ENCODE results near the gene TOP1. TPM values are rescaled to one million over a fixed set of nuclear protein-coding genes. Genes with fewer than 3 reads are reported as not detected.

TOP1 gene
- total and polyA plus RNA-seq, 9 of the 15 experiments (the other 6 are each of a cell fraction or from before 2014, with no cell fraction given): 26.4 to 127 (median 39.6) TPM

DNA sequence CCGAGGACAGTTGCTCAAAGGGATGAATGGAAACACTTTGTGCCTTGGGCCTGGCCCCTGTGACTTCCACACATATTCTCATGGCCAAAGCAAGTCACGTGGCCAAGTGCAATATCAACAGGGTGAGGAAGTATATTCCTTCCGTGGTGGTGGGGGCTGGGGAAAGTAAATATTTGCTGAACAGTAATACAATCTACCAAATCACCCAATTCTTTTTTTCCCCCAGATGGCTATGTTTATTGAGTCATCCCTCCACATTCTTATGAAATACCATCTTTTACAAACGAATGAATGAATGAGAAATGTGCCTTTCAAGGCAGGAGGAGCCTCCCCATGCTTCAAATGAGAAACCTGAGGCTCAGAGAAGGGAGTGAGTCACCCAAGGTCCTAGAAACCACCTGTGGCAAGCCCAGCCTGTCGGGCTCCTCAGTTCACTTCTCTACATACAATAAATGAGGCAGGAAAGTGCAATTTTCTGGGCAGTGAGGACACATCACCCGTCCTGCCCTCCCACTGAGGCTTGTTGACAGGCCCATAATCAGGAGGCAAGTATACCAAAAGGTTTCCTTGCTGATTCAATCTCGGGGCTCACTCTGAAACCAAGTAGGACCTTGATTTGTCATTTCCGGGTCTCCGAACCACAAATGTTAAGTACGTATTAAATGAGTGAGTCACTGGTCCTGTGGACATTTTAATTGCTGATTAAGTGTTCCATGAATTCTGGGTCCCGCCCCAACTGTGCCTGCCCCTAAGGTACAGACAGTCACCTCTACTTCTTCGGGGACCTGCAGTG lies 25.3 kb upstream of the TOP1 start (continued):
- TF ChIP-seq, protein P1, sequence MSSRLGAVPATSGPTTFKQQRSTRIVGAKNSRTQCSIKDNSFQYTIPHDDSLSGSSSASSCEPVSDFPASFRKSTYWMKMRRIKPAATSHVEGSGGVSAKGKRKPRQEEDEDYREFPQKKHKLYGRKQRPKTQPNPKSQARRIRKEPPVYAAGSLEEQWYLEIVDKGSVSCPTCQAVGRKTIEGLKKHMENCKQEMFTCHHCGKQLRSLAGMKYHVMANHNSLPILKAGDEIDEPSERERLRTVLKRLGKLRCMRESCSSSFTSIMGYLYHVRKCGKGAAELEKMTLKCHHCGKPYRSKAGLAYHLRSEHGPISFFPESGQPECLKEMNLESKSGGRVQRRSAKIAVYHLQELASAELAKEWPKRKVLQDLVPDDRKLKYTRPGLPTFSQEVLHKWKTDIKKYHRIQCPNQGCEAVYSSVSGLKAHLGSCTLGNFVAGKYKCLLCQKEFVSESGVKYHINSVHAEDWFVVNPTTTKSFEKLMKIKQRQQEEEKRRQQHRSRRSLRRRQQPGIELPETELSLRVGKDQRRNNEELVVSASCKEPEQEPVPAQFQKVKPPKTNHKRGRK (tag; IDR thresholded peaks at IDR 0.05): no peak
- TF ChIP-seq ZNF347 (CRISPR knock-in tag; IDR thresholded peaks at IDR 0.05; ENCODE audit: low read depth) (no peak), RCOR1 (IDR thresholded peaks at IDR 0.05; ENCODE audit: borderline replicate concordance in 1 of 2, low read depth in 2 of 2, low read length in 2 of 2) (peak in 1 of 2 experiments; percentile 70; a peak in 2 of 4 replicates), TBP (optimal IDR thresholded peaks at IDR 0.05; ENCODE audit: low read depth, low read length) (peak; percentile 12), GMEB1 (CRISPR knock-in tag; IDR thresholded peaks at IDR 0.05) (no peak), GATAD2B (IDR thresholded peaks at IDR 0.05; ENCODE audit: borderline replicate concordance) (no peak), FOXA1 (IDR thresholded peaks at IDR 0.05; ENCODE audit: borderline replicate concordance) (peak; percentile 60), CEBPG (CRISPR knock-in tag; IDR thresholded peaks at IDR 0.05) (peak; percentile 51; the same call in 1 of the 2 replicates), CEBPG (tag; conservative IDR thresholded peaks at IDR 0.05 in 1 of 2, IDR thresholded peaks at IDR 0.05 in 1 of 2) (peak; percentile 82 to 97), ZNF584 (CRISPR knock-in tag; IDR thresholded peaks at IDR 0.05; ENCODE audit: low read depth) (no peak), FOXM1 (IDR thresholded peaks at IDR 0.05; ENCODE audit: low read depth) (0 out of 2 replicates have a peak, but pooled peaks have one; percentile 11), FOXM1 (CRISPR knock-in tag; IDR thresholded peaks at IDR 0.05; ENCODE audit: low read depth) (no peak), EP300 (IDR thresholded peaks at IDR 0.05; ENCODE audit: low read length) (no peak; the same call in none of the 2 replicates), ZBTB17 (CRISPR knock-in tag; IDR thresholded peaks at IDR 0.05) (no peak), CREB1 (IDR thresholded peaks at IDR 0.05) (no peak), CREB1 (CRISPR knock-in tag; IDR thresholded peaks at IDR 0.05) (peak; percentile 76), C11orf30 (IDR thresholded peaks at IDR 0.05; ENCODE audit: low read depth) (peak; percentile 88), TAL1 (IDR thresholded peaks at IDR 0.05) (no peak), GTF2F1 (IDR thresholded peaks at IDR 0.05; ENCODE audit: low read depth, low read length) (no peak), CHD4 (IDR thresholded peaks at IDR 0.05; ENCODE audit: insufficient read depth, insufficient replicate concordance, low read depth, low read length, poor library complexity, severe bottlenecking) (no peak), JUND (IDR thresholded peaks at IDR 0.05; ENCODE audit: borderline replicate concordance, low read depth, low read length) (peak; percentile 87), JUND (tag; IDR thresholded peaks at IDR 0.05; ENCODE audit: borderline replicate concordance, low read depth, low read length) (peak; percentile 97)
- TF ChIP-seq, protein P2, sequence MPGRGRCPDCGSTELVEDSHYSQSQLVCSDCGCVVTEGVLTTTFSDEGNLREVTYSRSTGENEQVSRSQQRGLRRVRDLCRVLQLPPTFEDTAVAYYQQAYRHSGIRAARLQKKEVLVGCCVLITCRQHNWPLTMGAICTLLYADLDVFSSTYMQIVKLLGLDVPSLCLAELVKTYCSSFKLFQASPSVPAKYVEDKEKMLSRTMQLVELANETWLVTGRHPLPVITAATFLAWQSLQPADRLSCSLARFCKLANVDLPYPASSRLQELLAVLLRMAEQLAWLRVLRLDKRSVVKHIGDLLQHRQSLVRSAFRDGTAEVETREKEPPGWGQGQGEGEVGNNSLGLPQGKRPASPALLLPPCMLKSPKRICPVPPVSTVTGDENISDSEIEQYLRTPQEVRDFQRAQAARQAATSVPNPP (IDR thresholded peaks at IDR 0.05; ENCODE audit: borderline replicate concordance, insufficient read depth, insufficient read length): no peak
- TF ChIP-seq, protein P3, sequence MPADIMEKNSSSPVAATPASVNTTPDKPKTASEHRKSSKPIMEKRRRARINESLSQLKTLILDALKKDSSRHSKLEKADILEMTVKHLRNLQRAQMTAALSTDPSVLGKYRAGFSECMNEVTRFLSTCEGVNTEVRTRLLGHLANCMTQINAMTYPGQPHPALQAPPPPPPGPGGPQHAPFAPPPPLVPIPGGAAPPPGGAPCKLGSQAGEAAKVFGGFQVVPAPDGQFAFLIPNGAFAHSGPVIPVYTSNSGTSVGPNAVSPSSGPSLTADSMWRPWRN (IDR thresholded peaks at IDR 0.05; ENCODE audit: low read depth): peak; percentile 80
